HCT116 (cell line): Measurements from ENCODE around the gene CHM. TPM values are rescaled to one million over a fixed set of nuclear protein-coding genes. Genes with fewer than 3 reads are reported as not detected.

Experiments used
- ATAC-seq: fragments of 200-7000 bp; cut with Tn5 transposase; 2 replicates; pipeline ENCODE4 v1.9.1; 2020; ENCODE audit warnings: mild to moderate bottlenecking, moderate library complexity
- BruUV-seq: library from RNA; stranded (reverse); fragments of 400-500 nt; replicated peaks from 2 replicates; lab custom pipeline; 2021; lab: Mats Ljungman, UMichigan
- CTCF ChIA-PET: fragments of 300-600 bp; sonication (Branson Sonifier 250); formaldehyde crosslinking; loops from one replicate; lab custom pipeline; 2021; ENCODE audit warnings: antibody characterized with exemption; lab: Charles Lee
- POLR2A ChIA-PET: fragments of 300-600, 350-600 bp; sonication (Branson Sonifier 250); formaldehyde crosslinking; loops from one replicate; lab custom pipeline; 2021; ENCODE audit warnings: antibody characterized with exemption; lab: Charles Lee
- RAD21 ChIA-PET, 2 experiments: fragments of 300-600 bp; sonication (Branson Sonifier 250); formaldehyde crosslinking; loops; one replicate each; lab custom pipeline; 2023; ENCODE audit warnings: low total read pairs in 2 of 2; ENCODE audit not compliant: uncharacterized antibody in 2 of 2, unreplicated experiment in 2 of 2, low non-redundant PET in 1 of 2; lab: Charles Lee
- DNase-seq: peaks from one replicate; pipeline ENCODE4 v3.0.0-alpha.2; 2010; ENCODE audit warnings: low read depth, low spot score
- H2AFZ ChIP-seq: fragments of 200-600 bp; shearing (Covaris generic), sonication (generic); 2 replicates; pipeline ENCODE4 v1.6.1; 2017; ENCODE audit warnings: low read depth, mixed run types, mixed read lengths, antibody characterized with exemption, low read length; ENCODE audit not compliant: poor library complexity, severe bottlenecking
- H3K27ac ChIP-seq: 2 replicates; pipeline ENCODE4 v1.5.1; 2012; ENCODE audit warnings: low read depth, low read length
- H3K27me3 ChIP-seq: fragments of 200-600 bp; sonication (generic); 2 replicates; pipeline ENCODE4 v1.6.1; 2016; ENCODE audit warnings: mixed run types, low read length, mixed read lengths; ENCODE audit not compliant: insufficient read depth
- H3K36me3 ChIP-seq, 2 experiments: fragments of 200-500 bp in 1 of 2; fragments of 200-600 bp in 1 of 2; sonication (Bioruptor generic) in 1 of 2; sonication (generic) in 1 of 2; 2 replicates each; pipeline versions ENCODE4 v1.5.1 to v1.6.1; 2014 to 2016; ENCODE audit warnings: low read length in 2 of 2, inconsistent platforms in 1 of 2, mixed read lengths in 1 of 2, mixed run types in 1 of 2; ENCODE audit not compliant: insufficient read depth in 2 of 2, control insufficient read depth in 1 of 2
- H3K4me1 ChIP-seq, 2 experiments: fragments of 200-600 bp in 1 of 2; sonication (generic) in 1 of 2; 2 replicates each; pipeline versions ENCODE4 v1.5.1 to v1.6.1; 2012 to 2017; ENCODE audit warnings: low read length in 2 of 2, inconsistent platforms in 1 of 2, mild to moderate bottlenecking in 1 of 2, mixed read lengths in 1 of 2, mixed run types in 1 of 2, moderate library complexity in 1 of 2; ENCODE audit not compliant: insufficient read depth in 2 of 2, control insufficient read depth in 1 of 2
- H3K4me2 ChIP-seq: fragments of 200-600 bp; sonication (generic); 2 replicates; pipeline ENCODE4 v1.6.1; 2017; ENCODE audit warnings: mixed run types, low read length, mixed read lengths
- H3K4me3 ChIP-seq, 2 experiments: fragments of 200-600 bp in 1 of 2; sonication (generic) in 1 of 2; replicated peaks in 1 of 2; 2 replicates each; pipeline ENCODE4 v1.5.1; 2011 to 2016; ENCODE audit warnings: low read length in 2 of 2, control low read depth in 1 of 2, low read depth in 1 of 2, mild to moderate bottlenecking in 1 of 2, mixed read lengths in 1 of 2, mixed run types in 1 of 2
- H3K79me2 ChIP-seq: fragments of 200-600 bp; sonication (generic); 2 replicates; pipeline ENCODE4 v1.6.1; 2017; ENCODE audit warnings: mild to moderate bottlenecking, mixed run types, low read length, moderate library complexity, mixed read lengths; ENCODE audit not compliant: insufficient read depth
- H3K9ac ChIP-seq: fragments of 200-600 bp; sonication (generic); 2 replicates; pipeline ENCODE4 v1.6.1; 2016; ENCODE audit warnings: low read length, mixed read lengths
- H3K9me2 ChIP-seq: fragments of 200-600 bp; sonication (generic), shearing (Covaris generic); 2 replicates; pipeline ENCODE4 v1.6.1; 2017; ENCODE audit warnings: mixed run types, mild to moderate bottlenecking, moderate library complexity; ENCODE audit not compliant: insufficient read depth
- H3K9me3 ChIP-seq, 2 experiments: fragments of 200-500 bp in 1 of 2; fragments of 200-600 bp in 1 of 2; sonication (Bioruptor generic) in 1 of 2; sonication (generic) in 1 of 2; 2 replicates each; pipeline ENCODE4 v1.6.1; 2014 to 2017; ENCODE audit warnings: low read length in 2 of 2, mixed read lengths in 2 of 2, inconsistent platforms in 1 of 2, low read depth in 1 of 2, mild to moderate bottlenecking in 1 of 2, mixed run types in 1 of 2, moderate library complexity in 1 of 2; ENCODE audit not compliant: control insufficient read depth in 1 of 2, insufficient read depth in 1 of 2
- H4K20me1 ChIP-seq: fragments of 200-600 bp; sonication (generic), shearing (Covaris generic); 2 replicates; pipeline ENCODE4 v1.6.1; 2017; ENCODE audit warnings: mixed run types, mild to moderate bottlenecking, moderate library complexity; ENCODE audit not compliant: insufficient read depth
- ATF3 ChIP-seq: IDR thresholded peaks from 2 replicates; pipeline ENCODE4 v1.6.1; 2012
- CBX3 ChIP-seq: IDR thresholded peaks from 2 replicates; pipeline ENCODE4 v1.6.1; 2012; ENCODE audit warnings: low read depth
- CEBPB ChIP-seq: IDR thresholded peaks from 2 replicates; pipeline ENCODE4 v1.6.1; 2012; ENCODE audit warnings: low read depth
- EGR1 ChIP-seq: IDR thresholded peaks from 2 replicates; pipeline ENCODE4 v1.6.1; 2012; ENCODE audit warnings: low read depth
- ELF1 ChIP-seq: IDR thresholded peaks from 2 replicates; pipeline ENCODE4 v1.6.1; 2012; ENCODE audit warnings: low read depth, borderline replicate concordance
- EZH2 ChIP-seq: fragments of 200-600 bp; sonication (generic); IDR thresholded peaks from 2 replicates; pipeline ENCODE4 v1.6.1; 2017; ENCODE audit warnings: antibody characterized with exemption, mixed run types
- EZH2phosphoT487 ChIP-seq: fragments of 200-600 bp; IDR thresholded peaks from 2 replicates; pipeline ENCODE4 v1.6.1; 2018; ENCODE audit warnings: antibody characterized with exemption, borderline replicate concordance
- JUND ChIP-seq: IDR thresholded peaks from 2 replicates; pipeline ENCODE4 v1.6.1; 2012
- POLR2A ChIP-seq: IDR thresholded peaks from 2 replicates; pipeline ENCODE4 v1.7.0; 2011; ENCODE audit warnings: borderline replicate concordance; ENCODE audit not compliant: insufficient read depth, insufficient read length; ENCODE audit errors: extremely low read depth
- POLR2AphosphoS5 ChIP-seq: IDR thresholded peaks from 2 replicates; pipeline ENCODE4 v1.6.1; 2011; ENCODE audit warnings: mild to moderate bottlenecking, low read depth, low read length, moderate library complexity
- RAD21 ChIP-seq: IDR thresholded peaks from 2 replicates; pipeline ENCODE4 v1.6.1; 2012; ENCODE audit warnings: low read depth, mild to moderate bottlenecking
- REST ChIP-seq: IDR thresholded peaks from 2 replicates; pipeline ENCODE4 v1.6.1; 2012; ENCODE audit warnings: low read depth
- SIN3A ChIP-seq: IDR thresholded peaks from 2 replicates; pipeline ENCODE4 v1.6.1; 2012; ENCODE audit warnings: low read depth
- SRF ChIP-seq: IDR thresholded peaks from 2 replicates; pipeline ENCODE4 v1.6.1; 2012; ENCODE audit warnings: low read depth
- YY1 ChIP-seq: IDR thresholded peaks from 2 replicates; pipeline ENCODE4 v1.6.1; 2011; ENCODE audit warnings: low read length, low read depth, moderate library complexity, mild to moderate bottlenecking; ENCODE audit not compliant: insufficient replicate concordance; ENCODE audit errors: extremely low read depth
- ZFX ChIP-seq: fragments of 450-650 bp; IDR thresholded peaks from 2 replicates; pipeline ENCODE4 v1.6.1; 2017
- ZNF274 ChIP-seq: fragments of 200-500 bp; sonication (Bioruptor generic); IDR thresholded peaks from 2 replicates; pipeline ENCODE4 v1.6.1; 2014; ENCODE audit warnings: mild to moderate bottlenecking, low read depth, low read length, inconsistent platforms
- intact Hi-C: fragments of 100-400 bp; cut with micrococcal nuclease; formaldehyde crosslinking; loops from 2 replicates; pipeline ENCODE4 v1.10.0; 2022
- total RNA-seq: library from RNA; stranded (reverse); gene quantifications from one replicate; pipeline ENCODE4 v1.2.1, GENCODE V29; 2021; ENCODE audit not compliant: unreplicated experiment
- TF ChIP-seq, protein P1 (sequence below), 3 experiments: fragments of 200-600 bp in 1 of 3; sonication (generic) in 1 of 3; IDR thresholded peaks in 2 of 3; conservative IDR thresholded peaks in 1 of 3; 2 replicates each; pipeline ENCODE4 v1.5.1; 2012 to 2017; ENCODE audit warnings: low read depth in 2 of 3, low read length in 2 of 3, antibody characterized with exemption in 1 of 3, borderline replicate concordance in 1 of 3, control low read depth in 1 of 3, mild to moderate bottlenecking in 1 of 3, mixed read lengths in 1 of 3, mixed run types in 1 of 3, moderate library complexity in 1 of 3; ENCODE audit not compliant: insufficient read depth in 1 of 3
- TF ChIP-seq, protein P2 (sequence below): IDR thresholded peaks from 2 replicates; pipeline ENCODE4 v1.6.1; 2012
- TF ChIP-seq, protein P3 (sequence below): IDR thresholded peaks from 2 replicates; pipeline ENCODE4 v1.6.1; 2011; ENCODE audit warnings: mild to moderate bottlenecking, low read length, moderate library complexity; ENCODE audit not compliant: insufficient replicate concordance; ENCODE audit errors: extremely low read depth

Gene CHM
- total RNA-seq, 1 experiment from 2014 or later, result 17.1 TPM

DNA sequence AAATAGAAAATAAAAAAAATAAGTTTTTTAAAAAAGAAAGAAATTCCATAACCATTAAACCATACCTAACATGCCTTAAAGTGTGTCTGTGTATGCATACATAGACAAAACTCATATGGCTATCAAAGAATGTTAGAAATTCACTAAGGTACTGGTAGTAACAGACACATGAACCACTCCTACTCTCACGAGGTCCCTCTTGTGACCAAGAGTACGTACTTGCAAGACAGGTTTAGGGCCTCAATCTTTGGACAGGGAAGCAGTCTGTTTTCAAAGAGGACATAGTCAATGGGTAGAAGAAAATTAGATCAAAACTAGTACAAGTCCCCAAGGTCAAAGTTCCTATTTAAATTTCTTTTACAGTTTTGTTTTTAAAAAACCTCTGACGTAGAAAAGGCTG lies 117.3 kb downstream of the CHM start:
- POLR2A ChIA-PET, result no interaction called here
- Histone ChIP-seq H3K4me1 (no peaks in the 10 kb centered on the region), H3K9me3 (no peaks in the 10 kb centered on the region), H2AFZ (no peak overlapping the region), H3K4me3 (no peak overlapping the region), H3K9me2 (no peaks in the 10 kb centered on the region), H3K36me3 (no peaks in the 10 kb centered on the region), H3K79me2 (no peaks in the 10 kb centered on the region), H3K27ac (no peak overlapping the region), H4K20me1 (no peaks in the 10 kb centered on the region)
- no TSS peak for BruUV-seq
- RAD21 ChIA-PET, result no interaction called here
- ATAC-seq, result no peak
- intact Hi-C loops, result no loop called here
- TF ChIP-seq ZNF274 (no peak), EZH2phosphoT487 (no peak), SIN3A (no peak), CBX3 (no peak), ATF3 (no peak), POLR2A (no peak), SRF (no peak), POLR2AphosphoS5 (no peak), ELF1 (no peak), EGR1 (no peak), CEBPB (no peak), EZH2 (no peak), YY1 (no peak), JUND (no peak), REST (no peak), ZFX (no peak), RAD21 (no peak)
- TF ChIP-seq, protein P1, sequence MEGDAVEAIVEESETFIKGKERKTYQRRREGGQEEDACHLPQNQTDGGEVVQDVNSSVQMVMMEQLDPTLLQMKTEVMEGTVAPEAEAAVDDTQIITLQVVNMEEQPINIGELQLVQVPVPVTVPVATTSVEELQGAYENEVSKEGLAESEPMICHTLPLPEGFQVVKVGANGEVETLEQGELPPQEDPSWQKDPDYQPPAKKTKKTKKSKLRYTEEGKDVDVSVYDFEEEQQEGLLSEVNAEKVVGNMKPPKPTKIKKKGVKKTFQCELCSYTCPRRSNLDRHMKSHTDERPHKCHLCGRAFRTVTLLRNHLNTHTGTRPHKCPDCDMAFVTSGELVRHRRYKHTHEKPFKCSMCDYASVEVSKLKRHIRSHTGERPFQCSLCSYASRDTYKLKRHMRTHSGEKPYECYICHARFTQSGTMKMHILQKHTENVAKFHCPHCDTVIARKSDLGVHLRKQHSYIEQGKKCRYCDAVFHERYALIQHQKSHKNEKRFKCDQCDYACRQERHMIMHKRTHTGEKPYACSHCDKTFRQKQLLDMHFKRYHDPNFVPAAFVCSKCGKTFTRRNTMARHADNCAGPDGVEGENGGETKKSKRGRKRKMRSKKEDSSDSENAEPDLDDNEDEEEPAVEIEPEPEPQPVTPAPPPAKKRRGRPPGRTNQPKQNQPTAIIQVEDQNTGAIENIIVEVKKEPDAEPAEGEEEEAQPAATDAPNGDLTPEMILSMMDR (IDR thresholded peaks at IDR 0.05 in 2 of 3, conservative IDR thresholded peaks at IDR 0.05 in 1 of 3; ENCODE audit: borderline replicate concordance in 1 of 3, insufficient read depth in 1 of 3, low read depth in 2 of 3, low read length in 2 of 3), result no peak
- TF ChIP-seq, protein P2, sequence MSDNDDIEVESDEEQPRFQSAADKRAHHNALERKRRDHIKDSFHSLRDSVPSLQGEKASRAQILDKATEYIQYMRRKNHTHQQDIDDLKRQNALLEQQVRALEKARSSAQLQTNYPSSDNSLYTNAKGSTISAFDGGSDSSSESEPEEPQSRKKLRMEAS, result no peak
- TF ChIP-seq, protein P3, sequence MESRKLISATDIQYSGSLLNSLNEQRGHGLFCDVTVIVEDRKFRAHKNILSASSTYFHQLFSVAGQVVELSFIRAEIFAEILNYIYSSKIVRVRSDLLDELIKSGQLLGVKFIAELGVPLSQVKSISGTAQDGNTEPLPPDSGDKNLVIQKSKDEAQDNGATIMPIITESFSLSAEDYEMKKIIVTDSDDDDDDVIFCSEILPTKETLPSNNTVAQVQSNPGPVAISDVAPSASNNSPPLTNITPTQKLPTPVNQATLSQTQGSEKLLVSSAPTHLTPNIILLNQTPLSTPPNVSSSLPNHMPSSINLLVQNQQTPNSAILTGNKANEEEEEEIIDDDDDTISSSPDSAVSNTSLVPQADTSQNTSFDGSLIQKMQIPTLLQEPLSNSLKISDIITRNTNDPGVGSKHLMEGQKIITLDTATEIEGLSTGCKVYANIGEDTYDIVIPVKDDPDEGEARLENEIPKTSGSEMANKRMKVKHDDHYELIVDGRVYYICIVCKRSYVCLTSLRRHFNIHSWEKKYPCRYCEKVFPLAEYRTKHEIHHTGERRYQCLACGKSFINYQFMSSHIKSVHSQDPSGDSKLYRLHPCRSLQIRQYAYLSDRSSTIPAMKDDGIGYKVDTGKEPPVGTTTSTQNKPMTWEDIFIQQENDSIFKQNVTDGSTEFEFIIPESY, result no peak
- TF ChIP-seq, all 23 proteins: peak for 0
- CTCF ChIA-PET, result no interaction called here
- Histone ChIP-seq H3K4me2 (no peak overlapping the region), H3K9ac (no peak overlapping the region), H3K27me3 (no peaks in the 10 kb centered on the region)
- no peak for DNase-seq
